GM21723 (cell line): ENCODE results near the gene WNK2.
"Not testable (repeated sequence)": the region's sequence is repeated elsewhere in the genome, so short reads cannot be mapped to it uniquely, and the experiment has no call there.

Experiments used
- ATAC-seq: cut with Tn5 transposase; IDR thresholded peaks from one replicate; pipeline ENCODE4 v1.9.1; 2021; ENCODE audit warnings: mild to moderate bottlenecking, moderate library complexity; ENCODE audit not compliant: unreplicated experiment

WNK2 gene

GRCh38 chr9:93233033-93233432 is 49.1 kb downstream of the WNK2 start:
- no peak for ATAC-seq

DNA sequence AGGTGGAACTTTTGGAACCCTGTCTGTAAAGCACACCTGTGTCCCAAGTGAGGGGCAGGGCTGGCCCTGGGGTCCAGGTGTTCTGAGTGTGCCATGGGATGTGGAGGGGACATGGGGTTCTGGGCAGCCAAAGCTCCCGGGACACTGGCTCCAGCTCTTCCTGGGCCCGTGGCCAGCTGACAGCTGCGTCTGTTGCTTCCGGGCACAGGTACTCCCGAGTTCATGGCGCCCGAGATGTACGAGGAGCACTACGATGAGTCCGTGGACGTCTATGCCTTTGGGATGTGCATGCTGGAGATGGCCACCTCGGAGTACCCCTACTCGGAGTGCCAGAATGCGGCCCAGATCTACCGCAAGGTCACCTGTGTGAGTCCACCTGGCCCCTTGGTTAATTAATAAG is 50.7 kb downstream of the WNK2 start:
- no peak for ATAC-seq

GRCh38 chr9:93235300-93235960 is 51.5 kb downstream of the WNK2 start:
- no peak for ATAC-seq

GRCh38 chr9:93236541-93237206 is 52.7 kb downstream of the WNK2 start:
- no peak for ATAC-seq

DNA sequence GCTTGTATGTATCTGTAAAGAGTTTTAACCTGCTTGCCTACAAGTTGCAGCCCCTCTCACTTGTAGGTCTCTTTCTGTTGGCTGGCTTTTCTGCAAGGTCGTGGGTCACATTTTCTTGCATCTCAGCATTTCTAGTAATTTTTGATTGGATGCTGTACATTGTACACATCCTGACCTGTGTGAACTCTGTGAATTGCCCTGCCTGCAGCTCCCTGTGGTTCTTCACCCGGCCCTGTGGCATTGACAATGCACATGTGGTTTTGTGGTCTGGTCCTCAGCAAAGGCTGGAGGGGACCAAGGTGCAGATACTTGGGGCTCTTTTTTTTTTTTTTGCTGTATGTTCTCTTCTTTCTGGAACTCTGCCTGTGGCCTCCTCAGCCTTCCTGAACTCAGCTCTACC is 53.6 kb downstream of the WNK2 start:
- ATAC-seq, result no peak

DNA sequence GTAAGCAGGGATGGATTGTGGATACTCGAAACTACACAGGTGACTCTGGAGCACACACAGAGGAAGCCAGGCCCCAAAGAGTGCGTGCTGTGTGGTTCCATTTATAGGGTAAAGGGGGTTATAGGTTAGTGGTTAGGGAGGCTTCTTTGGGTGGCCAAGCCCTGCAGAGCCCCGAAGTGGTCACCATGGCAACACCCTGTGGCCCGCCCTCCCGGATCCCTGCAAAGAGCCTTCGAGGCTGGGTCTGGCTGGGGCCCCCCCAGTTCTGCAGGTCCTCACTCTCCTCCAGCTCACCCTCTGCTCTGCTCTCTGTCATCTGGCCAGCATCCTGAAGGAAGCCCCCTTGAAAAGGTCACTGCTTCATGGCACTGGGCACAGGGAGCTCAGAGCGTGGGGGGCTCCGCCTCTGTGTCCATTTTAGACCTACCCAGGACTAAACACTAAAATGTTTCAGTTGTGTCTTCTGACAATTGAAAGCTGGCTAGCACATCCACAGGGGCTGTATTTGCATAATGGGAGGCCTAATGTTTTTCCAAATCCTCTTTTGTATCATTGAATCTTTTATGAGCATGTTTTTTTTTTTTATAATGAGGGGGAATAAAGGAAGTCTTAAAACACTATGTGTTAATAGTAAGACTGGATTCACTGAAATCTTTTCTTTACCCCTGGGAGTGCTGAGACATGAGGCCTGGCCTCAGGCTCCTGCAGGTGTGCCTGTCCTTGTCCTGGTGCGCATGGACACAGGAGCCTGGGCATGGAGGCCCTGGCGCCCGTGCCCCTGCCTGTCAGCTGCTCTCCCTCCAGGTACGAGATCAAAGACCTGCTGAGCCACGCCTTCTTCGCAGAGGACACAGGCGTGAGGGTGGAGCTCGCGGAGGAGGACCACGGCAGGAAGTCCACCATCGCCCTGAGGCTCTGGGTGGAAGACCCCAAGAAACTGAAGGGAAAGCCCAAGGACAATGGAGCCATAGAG is 55.3 kb downstream of the WNK2 start:
- ATAC-seq, result no peak

GRCh38 chr9:93240891-93241334 is 57.0 kb downstream of the WNK2 start:
- ATAC-seq, result no peak

- no peak for ATAC-seq
These were observed 59.2 kb downstream of the WNK2 start for GRCh38 chr9:93243112-93243511.

- ATAC-seq, result no peak
These were observed 60.2 kb downstream of the WNK2 start for GRCh38 chr9:93244101-93244500.

DNA sequence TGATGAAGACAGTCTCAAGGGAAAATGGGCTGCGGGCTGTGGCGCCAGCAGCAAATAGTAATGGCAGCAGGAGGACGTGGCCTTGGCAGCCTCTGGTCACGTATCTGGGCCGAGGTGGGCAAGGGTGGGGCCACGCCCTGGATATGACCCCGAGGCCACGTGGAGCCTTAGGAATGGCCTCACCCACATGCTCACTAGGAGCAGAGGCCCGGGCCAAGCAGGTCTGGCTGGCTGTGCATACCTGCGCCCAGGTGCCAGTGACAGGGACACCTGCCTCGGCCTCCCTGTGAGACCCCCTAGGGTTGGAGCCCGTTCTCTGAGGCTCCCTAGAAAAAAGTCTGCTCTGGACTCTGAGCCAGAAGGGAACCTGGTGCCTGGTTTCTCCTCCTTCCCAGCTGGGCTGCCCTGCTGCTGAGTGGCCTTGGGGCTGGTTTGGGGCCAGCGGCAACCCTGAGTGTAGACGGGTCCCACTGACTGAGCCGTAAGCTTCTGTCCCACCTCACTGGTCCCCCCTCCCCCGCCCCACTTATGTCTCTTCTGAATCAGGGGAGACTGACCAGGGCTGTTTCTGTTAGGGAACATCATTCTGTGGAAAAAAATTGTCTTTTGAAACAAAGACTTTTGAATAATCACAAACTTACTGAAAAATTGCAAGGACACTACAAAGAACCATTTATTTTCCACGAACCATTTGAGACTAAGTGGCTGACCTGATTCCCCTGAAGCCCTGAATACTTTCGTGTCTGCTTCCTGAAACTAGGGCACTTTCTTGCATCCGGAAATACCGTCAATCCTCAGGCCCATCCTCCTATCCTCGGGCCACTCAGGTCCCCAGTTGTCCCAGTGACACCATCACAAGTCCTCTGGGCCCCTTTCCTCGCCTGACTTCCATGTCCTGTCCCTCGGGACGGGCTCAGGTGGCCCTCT is 60.8 kb downstream of the WNK2 start:
- ATAC-seq, result no peak

DNA sequence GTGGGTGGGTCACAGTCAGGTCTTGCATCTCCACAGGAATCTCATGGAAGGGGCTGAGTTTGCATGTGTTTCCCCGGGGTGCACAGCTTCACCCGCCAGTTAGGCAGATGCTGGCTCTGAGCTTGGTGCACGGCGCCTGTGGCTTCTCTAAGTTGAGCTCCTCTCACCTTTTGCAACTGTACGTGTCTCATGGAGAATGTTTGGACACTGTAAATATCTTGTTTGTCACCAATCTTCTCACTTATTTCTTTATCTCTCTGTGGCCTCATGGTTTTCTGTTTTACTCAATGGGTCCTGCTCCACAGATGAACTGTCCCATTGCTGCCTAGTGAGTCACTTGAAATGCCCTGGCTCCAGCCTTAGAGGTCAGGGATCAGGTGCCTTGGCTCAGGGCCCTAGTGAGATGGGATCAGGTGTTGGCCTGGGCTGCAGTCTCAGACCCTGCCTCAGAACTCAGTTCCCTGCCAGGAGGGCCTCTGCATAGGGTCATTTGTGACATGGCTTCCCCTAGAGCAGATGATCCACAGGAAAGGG is 61.6 kb downstream of the WNK2 start:
- ATAC-seq, result no peak

DNA sequence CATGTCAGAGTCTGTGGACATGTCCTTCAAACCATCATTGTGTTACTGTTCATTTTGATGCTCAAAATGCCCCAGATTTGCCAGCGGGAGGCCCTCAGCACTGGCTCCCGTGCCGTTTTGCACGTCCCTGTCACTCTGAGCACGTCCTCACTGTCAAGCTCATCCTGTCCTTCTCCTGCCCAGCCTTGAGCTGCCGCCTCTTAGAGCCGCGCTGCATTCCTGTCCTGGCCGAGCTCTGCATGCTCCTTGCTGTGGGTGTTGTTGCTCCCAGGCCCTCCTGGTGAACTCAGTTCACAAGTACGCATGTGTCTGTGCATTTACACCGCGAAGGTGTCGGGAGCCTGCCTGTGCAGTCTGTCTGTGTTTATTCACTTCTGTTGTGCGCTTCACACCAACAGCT is 62.2 kb downstream of the WNK2 start:
- ATAC-seq, result no peak

GRCh38 chr9:93246526-93246925 is 62.6 kb downstream of the WNK2 start:
- ATAC-seq, result no peak

- ATAC-seq, result no peak
These were observed 63.3 kb downstream of the WNK2 start for GRCh38 chr9:93247099-93247865.

DNA sequence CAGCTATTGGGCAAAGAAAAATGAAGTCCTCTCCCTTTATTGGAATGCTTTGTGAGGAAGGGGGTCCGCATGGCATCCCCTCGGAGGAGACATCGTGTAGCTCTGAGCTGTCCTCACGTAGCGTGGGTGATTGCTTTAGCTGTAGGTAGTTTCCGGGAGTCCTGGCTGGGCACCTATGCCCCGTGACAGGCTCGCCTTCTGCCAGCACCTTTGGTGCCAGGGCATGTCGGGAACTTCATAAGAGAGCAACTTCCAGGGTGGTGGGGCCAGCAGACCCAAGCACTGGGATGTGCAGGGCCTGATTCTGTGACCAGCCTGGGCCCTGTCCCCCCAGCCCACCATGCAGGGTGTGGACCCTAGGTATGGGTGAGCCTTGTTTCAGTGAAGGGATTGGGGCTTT is 64.0 kb downstream of the WNK2 start:
- no peak for ATAC-seq

DNA sequence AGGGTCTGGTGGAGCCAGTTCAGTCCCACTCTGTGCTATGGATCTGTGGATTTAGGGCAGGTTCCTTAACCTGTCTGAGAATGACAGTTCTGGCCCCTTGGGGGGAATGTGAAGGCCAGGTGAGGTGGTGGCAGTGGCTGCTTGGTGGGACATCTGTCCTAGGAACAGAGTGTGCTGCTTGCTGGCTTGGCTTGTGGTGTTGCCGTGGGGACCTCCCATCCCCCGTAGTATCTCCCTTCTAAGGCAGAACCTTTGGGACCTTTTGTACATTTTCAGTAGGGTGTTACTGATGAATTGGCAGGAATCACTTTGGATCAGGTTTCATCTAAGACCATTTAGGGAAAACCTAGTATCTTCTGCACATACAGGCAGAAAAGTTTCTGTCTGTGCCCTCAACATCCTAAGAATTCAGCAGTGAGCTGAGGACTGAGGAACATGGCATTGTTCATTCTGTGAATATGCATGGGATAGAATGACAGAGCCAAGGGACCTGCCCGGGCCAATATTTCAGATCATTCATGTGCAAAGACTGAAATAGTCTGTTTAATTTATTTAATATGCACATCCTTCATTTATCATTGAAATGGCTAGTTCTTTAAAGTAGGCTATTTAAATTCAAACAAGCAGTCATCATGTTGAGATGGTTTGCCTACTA is 64.6 kb downstream of the WNK2 start:
- no peak for ATAC-seq

- no peak for ATAC-seq
These were observed 66.2 kb downstream of the WNK2 start for GRCh38 chr9:93250185-93250584.

DNA sequence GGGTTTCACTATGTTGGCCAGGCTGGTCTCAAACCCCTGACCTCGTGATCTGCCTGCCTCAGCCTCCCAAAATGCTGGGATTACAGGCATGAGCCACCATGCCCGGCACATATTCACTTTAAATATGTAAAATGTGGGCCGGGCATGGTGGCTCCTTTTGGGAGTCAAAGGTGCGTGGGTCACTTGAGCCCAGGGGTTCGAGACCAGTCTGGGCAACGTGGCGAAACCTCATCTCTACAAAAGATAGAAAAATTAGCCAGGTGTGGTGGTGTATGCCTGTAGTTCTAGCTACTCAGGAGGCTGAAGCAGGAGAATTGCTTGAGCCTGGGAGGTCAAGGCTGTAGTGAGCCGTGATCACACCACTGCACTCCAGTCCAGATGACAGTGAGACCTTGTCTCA is 67.4 kb downstream of the WNK2 start:
- ATAC-seq, result not testable (repeated sequence)
